H9 (cell line): ENCODE data around the gene NCAPH2. TPM values are rescaled to one million over a fixed set of nuclear protein-coding genes. Genes with fewer than 3 reads are reported as not detected.

Experiments
- DNase-seq: peaks from one replicate; pipeline ENCODE4 v3.0.0-alpha.2; 2017
- H2AFZ ChIP-seq: one replicate; pipeline ENCODE4 v1.6.1; 2013; ENCODE audit warnings: mild to moderate bottlenecking, low read length, control low read depth, moderate library complexity
- H2AK5ac ChIP-seq: 2 replicates; pipeline ENCODE4 v1.6.1; 2013; ENCODE audit warnings: low read length, control low read depth, mixed read lengths; ENCODE audit not compliant: insufficient read length
- H2BK120ac ChIP-seq: one replicate; pipeline ENCODE4 v1.6.1; 2013; ENCODE audit warnings: low read depth, mild to moderate bottlenecking, low read length, control low read depth, inconsistent platforms; ENCODE audit not compliant: poor library complexity, severe bottlenecking
- H2BK12ac ChIP-seq: 2 replicates; pipeline ENCODE4 v1.6.1; 2013; ENCODE audit warnings: low read length, control low read depth, mixed read lengths, low read depth; ENCODE audit not compliant: insufficient read length
- H2BK15ac ChIP-seq: 2 replicates; pipeline ENCODE4 v1.6.1; 2013; ENCODE audit warnings: low read depth, low read length, control low read depth
- H2BK20ac ChIP-seq: one replicate; pipeline ENCODE4 v1.6.1; 2013; ENCODE audit warnings: low read depth, mild to moderate bottlenecking, low read length, control low read depth, inconsistent platforms; ENCODE audit not compliant: poor library complexity, severe bottlenecking
- H2BK5ac ChIP-seq: 2 replicates; pipeline ENCODE4 v1.6.1; 2013; ENCODE audit warnings: low read length, control low read depth, mixed read lengths; ENCODE audit not compliant: insufficient read length
- H3K14ac ChIP-seq: 2 replicates; pipeline ENCODE4 v1.6.1; 2013; ENCODE audit warnings: low read length, control low read depth; ENCODE audit not compliant: insufficient read depth
- H3K18ac ChIP-seq: 2 replicates; pipeline ENCODE4 v1.6.1; 2013; ENCODE audit warnings: low read depth, mild to moderate bottlenecking, mixed read lengths, low read length, control low read depth; ENCODE audit not compliant: insufficient read length
- H3K23ac ChIP-seq: 2 replicates; pipeline ENCODE4 v1.6.1; 2013; ENCODE audit warnings: low read length, control low read depth, mixed read lengths, low read depth; ENCODE audit not compliant: insufficient read length
- H3K23me2 ChIP-seq: 2 replicates; pipeline ENCODE4 v1.6.1; 2013; ENCODE audit warnings: low read depth, mild to moderate bottlenecking, mixed read lengths, low read length, control low read depth; ENCODE audit not compliant: insufficient read length, poor library complexity, severe bottlenecking
- H3K27ac ChIP-seq: 2 replicates; pipeline ENCODE4 v1.5.1; 2013; ENCODE audit warnings: low read length, control low read depth, mixed read lengths, low read depth; ENCODE audit not compliant: insufficient read length
- H3K27me3 ChIP-seq: 2 replicates; pipeline ENCODE4 v1.6.1; 2013; ENCODE audit warnings: low read length, control low read depth, inconsistent platforms; ENCODE audit not compliant: insufficient read depth
- H3K4ac ChIP-seq: 2 replicates; pipeline ENCODE4 v1.6.1; 2013; ENCODE audit warnings: low read depth, mild to moderate bottlenecking, control low read depth, inconsistent platforms, low read length, moderate library complexity
- H3K4me1 ChIP-seq: 2 replicates; pipeline ENCODE4 v1.6.1; 2013; ENCODE audit warnings: low read length, control low read depth, inconsistent platforms; ENCODE audit not compliant: insufficient read depth
- H3K4me2 ChIP-seq: 2 replicates; pipeline ENCODE4 v1.6.1; 2013; ENCODE audit warnings: low read length, control low read depth, mixed read lengths; ENCODE audit not compliant: insufficient read length, insufficient read depth
- H3K56ac ChIP-seq: 2 replicates; pipeline ENCODE4 v1.6.1; 2013; ENCODE audit warnings: low read depth, mild to moderate bottlenecking, mixed read lengths, low read length, control low read depth; ENCODE audit not compliant: insufficient read length
- H3K79me1 ChIP-seq: 2 replicates; pipeline ENCODE4 v1.6.1; 2013; ENCODE audit warnings: low read depth, mild to moderate bottlenecking, moderate library complexity, low read length, control low read depth, inconsistent platforms; ENCODE audit not compliant: insufficient read depth, poor library complexity, severe bottlenecking
- H3K79me2 ChIP-seq: 2 replicates; pipeline ENCODE4 v1.6.1; 2013; ENCODE audit warnings: low read length, control low read depth, inconsistent platforms; ENCODE audit not compliant: insufficient read depth
- H3K9ac ChIP-seq: 2 replicates; pipeline ENCODE4 v1.6.1; 2013; ENCODE audit warnings: low read length, control low read depth, mixed read lengths; ENCODE audit not compliant: insufficient read length; ENCODE audit errors: extremely low read depth
- H3K9me3 ChIP-seq: one replicate; pipeline ENCODE4 v1.6.1; 2013; ENCODE audit warnings: low read depth, low read length, inconsistent platforms; ENCODE audit not compliant: control insufficient read depth
- H3T11ph ChIP-seq: one replicate; pipeline ENCODE4 v1.6.1; 2013; ENCODE audit warnings: mild to moderate bottlenecking, low read length, control low read depth, inconsistent platforms
- H4K20me1 ChIP-seq: one replicate; pipeline ENCODE4 v1.6.1; 2013; ENCODE audit not compliant: control insufficient read depth, insufficient read length, insufficient read depth
- H4K5ac ChIP-seq: 2 replicates; pipeline ENCODE4 v1.6.1; 2013; ENCODE audit warnings: low read depth, mild to moderate bottlenecking, mixed read lengths, low read length, control low read depth; ENCODE audit not compliant: insufficient read length
- H4K8ac ChIP-seq: replicated peaks from 2 replicates; pipeline ENCODE4 v1.6.1; 2013; ENCODE audit warnings: low read length, control low read depth, mixed read lengths, low read depth; ENCODE audit not compliant: insufficient read length
- H4K91ac ChIP-seq: 2 replicates; pipeline ENCODE4 v1.6.1; 2013; ENCODE audit warnings: low read depth, mild to moderate bottlenecking, moderate library complexity, mixed read lengths, low read length, control low read depth; ENCODE audit not compliant: insufficient read length
- H3K27ac Mint-ChIP-seq, 3 experiments: 2 replicates in 2 of 3; 3 replicates in 1 of 3; pipeline ENCODE4 v1.8.0; 2020 to 2021; ENCODE audit warnings: mixed read lengths in 3 of 3, mild to moderate bottlenecking in 1 of 3, moderate library complexity in 1 of 3
- H3K27me3 Mint-ChIP-seq: 2 replicates; pipeline ENCODE4 v1.8.0; 2021; ENCODE audit warnings: low read depth, mild to moderate bottlenecking, moderate library complexity, mixed read lengths
- H3K36me3 Mint-ChIP-seq, 3 experiments: 2 replicates in 2 of 3; 3 replicates in 1 of 3; pipeline ENCODE4 v1.8.0; 2020 to 2021; ENCODE audit warnings: low read depth in 3 of 3, mixed read lengths in 3 of 3; ENCODE audit not compliant: insufficient read depth in 1 of 3
- H3K4me1 Mint-ChIP-seq, 2 experiments: 2 replicates each; pipeline ENCODE4 v1.8.0; 2020; ENCODE audit warnings: mixed read lengths in 2 of 2
- H3K4me3 Mint-ChIP-seq, 2 experiments: 2 replicates in 1 of 2; 3 replicates in 1 of 2; pipeline ENCODE4 v1.8.0; 2020 to 2021; ENCODE audit warnings: mild to moderate bottlenecking in 2 of 2, mixed read lengths in 2 of 2, moderate library complexity in 1 of 2
- H3K9me3 Mint-ChIP-seq, 2 experiments: 2 replicates in 1 of 2; 3 replicates in 1 of 2; pipeline ENCODE4 v1.8.0; 2020; ENCODE audit warnings: mild to moderate bottlenecking in 2 of 2, mixed read lengths in 2 of 2, moderate library complexity in 1 of 2
- CTCF ChIP-seq: fragments of 200-600 bp; sonication (generic); conservative IDR thresholded peaks from 3 replicates; pipeline ENCODE4 v1.8.0; 2021; ENCODE audit warnings: antibody characterized with exemption, mild to moderate bottlenecking
- WGBS: extraction: QIAGEN DNeasy Blood & Tissue Kit; methylation state at CpG from one replicate; pipeline ENCODE4 v1.1.7; 2013; ENCODE audit warnings: missing lambda C conversion rate, low lambda C conversion rate, mixed read lengths; ENCODE audit not compliant: insufficient read length; ENCODE audit errors: extremely low coverage; 5-methylcytosine and 5-hydroxymethylcytosine counted together
- total RNA-seq: library from RNA; stranded (reverse); gene quantifications from 2 replicates; pipeline ENCODE4 v1.2.1, GENCODE V29; 2021

The NCAPH2 gene
- total RNA-seq, 1 experiment from 2014 or later: 76.2 TPM

GRCh38 chr22:50467341-50467740 is 40.7 kb upstream of the NCAPH2 start:
- H3K27ac ChIP-seq: no peak overlapping the region
- no peak overlapping the region for H3T11ph ChIP-seq
- no peaks in the 10 kb centered on the region for H3K9me3 ChIP-seq
- H3K4me1 ChIP-seq: no peaks in the 10 kb centered on the region
- no peak overlapping the region for H3K4me2 ChIP-seq
- no peaks in the 10 kb centered on the region for H4K20me1 ChIP-seq
- WGBS: no CpG with 5 or more reads among the region's 24 CpGs
- no peak overlapping the region for H3K9ac ChIP-seq
- no peak overlapping the region for H3K56ac ChIP-seq
- no peak overlapping the region for H2AK5ac ChIP-seq
- peaks cover 8% of the 10 kb centered on the region for H3K79me1 ChIP-seq
- no peak for TF ChIP-seq CTCF
- H3K4ac ChIP-seq: no peak overlapping the region
- DNase-seq: no peak
- H2BK120ac ChIP-seq: no peak overlapping the region
- H2BK5ac ChIP-seq: no peak overlapping the region
- Mint-ChIP-seq H3K36me3 (peaks cover 18 to 47% (median 43%) of the 10 kb centered on the region in 3 experiments; a peak in 6 of 7 replicates), H3K27me3 (no peaks in the 10 kb centered on the region), H3K4me1 (peaks cover 12 to 15% of the 10 kb centered on the region in 2 experiments), H3K4me3 (no peak overlapping the region), H3K27ac (no peak overlapping the region), H3K9me3 (no peaks in the 10 kb centered on the region)
- H4K8ac ChIP-seq: no peak overlapping the region
- H3K79me2 ChIP-seq: peaks cover under 1% of the 10 kb centered on the region; the same call in 1 of the 2 replicates
- no peak overlapping the region for H2BK15ac ChIP-seq
- H3K23me2 ChIP-seq: no peaks in the 10 kb centered on the region
- no peak overlapping the region for H3K14ac ChIP-seq
- no peak overlapping the region for H2BK12ac ChIP-seq
- H2BK20ac ChIP-seq: no peak overlapping the region
- no peak overlapping the region for H3K23ac ChIP-seq
- no peaks in the 10 kb centered on the region for H3K27me3 ChIP-seq
- no peak overlapping the region for H4K5ac ChIP-seq
- H4K91ac ChIP-seq: no peak overlapping the region
- H2AFZ ChIP-seq: no peak overlapping the region
- H3K18ac ChIP-seq: no peak overlapping the region
